Posterior cingulate gyrus (tissue), 11 donors: ENCODE data around the gene UTP11.
"Not testable (repeated sequence)": the region's sequence is repeated elsewhere in the genome, so short reads cannot be mapped to it uniquely, and the experiment has no call there.

Experiments used
- DNase-seq, 10 donors: peaks; one replicate each; pipeline versions ENCODE4 v3.0.0 to v3.0.0-alpha.2; 2020 to 2021; ENCODE audit warnings: mixed read lengths in 3 of 10
- intact Hi-C: fragments of 100-400 bp; cut with DNase I; formaldehyde crosslinking; loops from one replicate; pipeline ENCODE4 v1.15.1; 2023

UTP11 gene

GRCh38 chr1:38025664-38026063 is 13.1 kb downstream of the UTP11 start:
- intact Hi-C loops = loop anchor here (5.0 kb wide), 1 partner anchor 812 kb away; no protein-coding TSS in a partner anchor
- DNase-seq = peak in 2 of 10 donors; percentile 1 to 15

DNA sequence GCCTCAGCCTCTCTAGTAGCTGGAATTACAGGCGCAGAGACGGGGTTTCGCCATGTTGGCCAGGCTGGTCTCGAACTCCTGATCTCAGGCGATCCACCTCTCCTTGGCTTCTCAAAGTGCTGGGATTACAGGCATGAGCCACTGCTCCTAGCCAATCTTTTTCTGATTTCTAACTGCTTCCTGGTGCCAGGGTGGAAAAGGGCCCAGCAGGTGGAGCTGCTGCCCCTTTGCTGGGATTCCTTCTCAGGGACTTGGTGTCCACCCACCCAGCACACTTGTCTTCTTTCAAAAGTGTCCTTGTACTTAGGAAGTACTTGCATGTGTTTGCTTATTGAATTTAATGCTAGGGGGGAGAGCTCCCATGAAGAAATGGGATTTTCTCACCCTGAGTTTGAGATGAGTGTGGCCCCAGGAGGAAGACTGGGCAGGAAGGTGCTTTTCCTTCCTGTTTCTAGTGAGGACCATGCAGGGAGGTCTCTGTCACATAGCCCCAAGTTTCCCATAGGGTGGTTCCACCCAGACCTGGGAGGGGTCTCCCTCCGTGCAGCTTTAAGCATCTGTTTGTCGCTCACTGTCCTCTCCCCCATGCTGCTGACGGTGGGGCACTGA is 14.2 kb downstream of the UTP11 start:
- intact Hi-C loops = loop anchor here (5.0 kb wide), 1 partner anchor 811 kb away; no protein-coding TSS in a partner anchor
- DNase-seq = peak in 9 of 10 donors; percentile 56 to 95 (median 75)

DNA sequence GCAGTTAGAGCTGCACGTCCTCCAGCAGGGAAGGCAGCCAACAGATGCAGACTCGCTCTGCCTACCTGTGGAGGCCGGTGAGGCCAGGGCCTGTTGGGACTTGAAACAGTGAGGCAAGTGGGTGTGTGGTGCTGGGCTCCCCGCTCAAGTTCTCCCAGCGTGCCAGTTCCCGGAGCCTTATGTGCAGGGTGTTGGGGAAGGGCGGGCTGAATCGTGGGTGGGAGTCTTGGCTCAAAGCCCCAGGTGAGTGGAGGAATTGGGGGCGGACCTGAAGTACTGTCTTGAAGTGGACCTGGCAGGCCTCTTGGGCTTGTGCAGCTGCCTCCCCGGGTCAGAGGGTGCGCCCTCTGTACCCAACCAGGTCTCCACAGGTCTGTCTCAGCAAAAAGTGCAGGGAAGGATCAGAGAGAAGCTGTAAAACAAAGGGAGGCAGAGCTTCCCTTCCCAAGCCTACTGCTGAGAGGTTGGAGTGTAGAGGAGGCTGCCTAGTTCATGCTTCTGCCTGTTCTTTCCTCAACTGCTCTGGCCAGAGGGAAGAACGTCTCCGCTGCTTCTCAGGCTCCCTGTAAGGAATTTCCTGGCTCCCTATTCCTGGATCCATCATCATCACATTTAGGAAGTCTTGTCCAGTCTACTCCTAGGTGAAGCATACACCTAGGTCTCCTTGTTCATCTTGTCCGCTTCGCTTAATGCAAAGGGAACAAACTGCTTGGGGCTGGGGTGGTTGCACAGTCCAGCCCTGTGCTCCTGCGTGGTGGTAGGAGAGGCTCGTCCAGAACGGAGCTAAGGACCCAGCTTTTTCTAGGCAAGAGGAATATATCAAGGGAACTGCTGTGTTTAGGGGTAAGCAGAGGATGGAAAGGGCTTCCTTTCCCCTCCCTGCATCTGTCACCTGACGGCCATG is 14.9 kb downstream of the UTP11 start:
- intact Hi-C loops = loop anchor here (5.0 kb wide), 1 partner anchor 810 kb away; no protein-coding TSS in a partner anchor

DNA sequence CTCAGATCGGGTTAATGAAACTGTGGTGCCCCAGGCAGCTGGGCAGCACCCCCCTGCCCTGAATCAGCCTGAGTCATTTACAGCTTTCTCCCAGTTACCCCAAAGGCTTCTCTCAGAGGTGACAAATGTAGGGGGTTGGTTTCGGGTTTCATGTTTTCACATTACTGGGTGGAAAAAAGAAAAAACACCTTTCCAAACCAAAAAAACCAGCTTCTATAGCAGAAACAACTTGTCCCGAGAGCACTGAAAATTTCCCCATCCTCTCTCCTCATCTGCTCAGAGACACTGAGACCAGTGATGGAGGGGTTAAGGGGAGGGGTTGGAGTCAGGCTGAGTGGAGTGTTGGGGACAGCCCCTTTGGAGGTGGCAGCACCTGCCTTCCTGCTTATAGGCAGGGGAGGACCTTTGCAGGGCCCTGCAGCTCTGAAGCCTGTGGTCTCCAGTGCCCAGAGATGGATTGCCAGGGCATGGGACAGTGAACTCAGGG is 15.6 kb downstream of the UTP11 start:
- intact Hi-C loops = loop anchor here (5.0 kb wide), 1 partner anchor 809 kb away; no protein-coding TSS in a partner anchor
- DNase-seq = peak in 1 of 10 donors; percentile 41

More for the DNA sequence above, 14.9 kb downstream of the UTP11 start:
- peak in 2 of 10 donors; percentile 62 to 81 for DNase-seq

- peak in 1 of 10 donors; percentile 49 for DNase-seq
- intact Hi-C loops = loop anchor here (5.0 kb wide), 1 partner anchor 809 kb away; no protein-coding TSS in a partner anchor
Observed at GRCh38 chr1:38028671-38029070, 16.1 kb downstream of the UTP11 start.

DNA sequence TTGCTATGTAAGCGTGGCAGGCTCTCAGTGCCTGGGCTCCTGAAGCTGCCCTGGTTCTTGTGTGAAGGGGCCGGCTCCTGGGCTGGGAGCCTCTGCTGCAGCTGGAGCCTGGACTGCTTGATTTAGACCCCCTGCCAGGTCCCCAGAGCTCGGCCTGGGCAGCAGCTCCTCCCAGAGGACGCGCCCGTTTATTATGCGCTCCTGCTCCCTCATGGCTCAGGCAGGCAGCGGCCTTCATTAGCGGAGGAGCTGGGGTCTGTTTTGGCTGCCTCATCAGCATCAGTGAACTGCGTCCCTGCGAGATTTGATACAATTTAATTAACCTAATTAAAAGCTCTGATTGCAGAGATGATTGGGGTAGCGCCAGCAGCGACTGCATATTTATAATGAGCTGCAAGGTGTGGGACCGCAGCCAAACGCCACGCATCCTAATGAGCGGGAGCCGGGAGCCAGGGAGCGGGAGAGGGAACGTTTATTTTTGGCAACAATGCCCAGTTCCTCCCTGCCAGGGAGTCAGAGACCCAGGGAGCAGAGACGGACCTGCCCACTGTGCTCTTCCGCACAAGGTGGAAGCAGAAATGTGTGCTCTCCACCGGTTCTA is 16.6 kb downstream of the UTP11 start:
- DNase-seq = peak in 2 of 10 donors; percentile 82 to 88
- intact Hi-C loops = loop anchor here (5.0 kb wide), 1 partner anchor 808 kb away; no protein-coding TSS in a partner anchor

DNA sequence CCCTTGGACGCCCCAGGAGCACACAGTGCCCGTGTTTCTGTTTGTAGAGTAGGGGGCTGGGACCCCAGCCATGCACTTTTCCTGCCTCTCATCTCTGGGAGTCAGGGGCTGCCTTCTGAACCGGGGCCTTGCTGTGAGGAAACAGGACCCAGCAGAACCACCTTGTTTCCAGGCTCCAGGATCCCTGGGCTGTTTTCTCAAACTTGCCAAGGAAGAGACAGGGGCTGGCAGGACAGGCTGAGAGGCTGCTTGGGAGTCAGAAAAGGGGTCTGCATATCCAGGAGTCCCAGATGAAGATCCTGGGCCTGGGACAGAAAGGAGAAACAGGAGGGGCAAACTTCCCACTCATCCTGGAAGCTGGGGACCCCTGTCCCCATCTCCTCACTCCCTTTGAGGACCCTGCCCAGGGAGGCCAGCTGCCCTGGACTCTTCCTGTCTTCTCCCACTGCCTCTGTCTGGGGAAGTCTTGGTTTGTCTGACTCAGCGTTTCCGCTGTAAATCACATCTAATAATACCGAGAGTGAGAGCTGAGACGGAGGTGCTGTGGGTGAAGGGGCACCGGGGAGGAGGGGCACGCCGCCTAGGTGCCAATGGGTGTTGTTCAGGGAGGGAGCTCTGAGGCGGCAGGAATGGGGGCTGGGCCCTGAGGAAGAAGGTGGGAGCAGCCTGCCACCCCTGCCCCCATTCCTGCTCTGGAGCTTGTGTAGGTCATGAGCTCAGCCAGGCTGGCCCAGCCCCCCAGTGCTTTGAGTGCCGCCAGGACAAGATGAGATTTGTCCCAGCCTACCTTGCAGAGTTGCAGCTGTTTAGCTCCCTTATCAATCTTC is 17.4 kb downstream of the UTP11 start:
- DNase-seq = peak in 2 of 10 donors; percentile 72 to 82
- intact Hi-C loops = loop anchor here (5.0 kb wide), 1 partner anchor 807 kb away; no protein-coding TSS in a partner anchor

- peak in 2 of 10 donors; percentile 77 to 85 for DNase-seq
- intact Hi-C loops = no loop called here
Observed at GRCh38 chr1:38030596-38031512, 18.3 kb downstream of the UTP11 start.

GRCh38 chr1:38031513-38031866 is 19.0 kb downstream of the UTP11 start:
- peak in 2 of 10 donors; percentile 66 to 73 for DNase-seq
- intact Hi-C loops = no loop called here

DNA sequence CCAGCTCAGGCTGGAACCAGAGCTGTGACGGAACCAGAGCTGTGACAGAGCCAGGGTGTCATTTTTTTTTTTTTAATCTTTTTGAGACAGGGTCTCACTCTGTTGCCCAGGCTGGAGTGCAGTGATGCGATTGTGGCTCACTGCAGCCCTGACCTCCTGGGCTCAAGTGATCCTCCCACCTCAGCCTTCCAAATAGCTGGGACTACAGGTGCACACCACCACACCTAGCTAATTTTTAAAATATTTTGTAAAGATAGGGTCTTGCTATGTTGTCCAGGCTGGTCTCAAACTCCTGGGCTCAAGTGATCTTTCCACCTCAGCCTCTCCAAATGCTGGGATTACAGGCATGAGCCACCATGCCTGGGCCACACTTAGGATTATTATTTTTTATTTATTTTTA is 20.5 kb downstream of the UTP11 start:
- DNase-seq, intact Hi-C loops: not testable (repeated sequence)

DNA sequence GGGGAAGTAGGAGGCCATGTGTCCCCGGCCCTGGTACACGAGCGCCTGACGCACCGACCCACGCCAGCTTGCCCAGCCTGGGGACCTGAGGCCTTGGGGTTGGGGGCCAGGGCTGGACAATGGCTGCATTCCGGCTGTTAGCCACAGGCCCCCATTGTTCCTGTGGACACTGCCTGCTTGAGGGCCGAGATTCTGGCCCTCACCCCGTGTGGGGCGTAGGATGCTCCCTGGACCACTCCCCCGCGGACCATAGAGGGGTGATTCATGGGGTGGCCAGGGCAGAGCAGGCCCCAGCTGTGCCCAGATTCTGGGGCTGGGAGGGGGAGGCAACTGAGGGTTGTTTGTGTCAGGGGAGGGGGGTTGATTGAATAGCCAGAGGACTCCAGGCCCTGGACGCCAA is 22.3 kb downstream of the UTP11 start:
- DNase-seq = no peak
- intact Hi-C loops = no loop called here

DNA sequence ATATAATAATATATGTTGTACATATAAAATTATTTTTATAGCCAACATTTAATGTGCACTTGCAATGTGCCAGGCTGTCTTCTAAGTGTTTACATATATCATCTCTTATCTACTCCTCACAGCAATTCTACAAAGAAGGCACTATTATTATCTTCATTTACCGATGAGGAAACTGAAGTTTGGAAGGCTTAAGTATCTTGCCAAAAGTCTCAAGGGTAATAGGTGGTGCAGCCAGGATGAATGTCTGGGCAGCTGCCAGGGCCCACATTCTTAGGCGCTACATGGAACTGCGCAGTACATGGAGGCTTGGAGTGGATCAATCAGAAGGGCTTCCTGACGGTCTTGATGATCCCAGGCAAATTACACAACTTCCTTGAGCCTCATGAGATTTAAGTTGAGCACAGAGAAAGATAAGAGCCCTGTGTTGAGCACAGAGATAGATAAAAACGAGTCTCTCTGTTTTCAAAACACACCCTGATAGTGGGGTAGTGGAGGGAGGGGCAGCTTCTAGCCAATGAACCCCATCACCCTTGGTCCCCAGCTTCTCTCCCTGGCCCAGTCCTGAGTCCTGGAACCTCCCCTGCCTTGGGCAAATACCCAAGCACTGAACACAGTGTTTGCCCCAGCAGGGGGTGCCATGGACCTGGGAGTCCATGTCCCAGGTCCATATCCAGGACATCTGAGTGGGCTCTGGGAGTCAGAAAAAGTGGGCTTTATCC is 24.8 kb downstream of the UTP11 start:
- intact Hi-C loops = no loop called here
- no peak for DNase-seq

GRCh38 chr1:38038861-38039260 is 26.3 kb downstream of the UTP11 start:
- DNase-seq = no peak
- intact Hi-C loops = no loop called here

- DNase-seq = peak in 1 of 10 donors; percentile 80
- intact Hi-C loops = loop anchor here (10.0 kb wide), 1 partner anchor 535 kb away; no protein-coding TSS in a partner anchor
Observed at GRCh38 chr1:38039331-38040088, 27.0 kb downstream of the UTP11 start.

DNA sequence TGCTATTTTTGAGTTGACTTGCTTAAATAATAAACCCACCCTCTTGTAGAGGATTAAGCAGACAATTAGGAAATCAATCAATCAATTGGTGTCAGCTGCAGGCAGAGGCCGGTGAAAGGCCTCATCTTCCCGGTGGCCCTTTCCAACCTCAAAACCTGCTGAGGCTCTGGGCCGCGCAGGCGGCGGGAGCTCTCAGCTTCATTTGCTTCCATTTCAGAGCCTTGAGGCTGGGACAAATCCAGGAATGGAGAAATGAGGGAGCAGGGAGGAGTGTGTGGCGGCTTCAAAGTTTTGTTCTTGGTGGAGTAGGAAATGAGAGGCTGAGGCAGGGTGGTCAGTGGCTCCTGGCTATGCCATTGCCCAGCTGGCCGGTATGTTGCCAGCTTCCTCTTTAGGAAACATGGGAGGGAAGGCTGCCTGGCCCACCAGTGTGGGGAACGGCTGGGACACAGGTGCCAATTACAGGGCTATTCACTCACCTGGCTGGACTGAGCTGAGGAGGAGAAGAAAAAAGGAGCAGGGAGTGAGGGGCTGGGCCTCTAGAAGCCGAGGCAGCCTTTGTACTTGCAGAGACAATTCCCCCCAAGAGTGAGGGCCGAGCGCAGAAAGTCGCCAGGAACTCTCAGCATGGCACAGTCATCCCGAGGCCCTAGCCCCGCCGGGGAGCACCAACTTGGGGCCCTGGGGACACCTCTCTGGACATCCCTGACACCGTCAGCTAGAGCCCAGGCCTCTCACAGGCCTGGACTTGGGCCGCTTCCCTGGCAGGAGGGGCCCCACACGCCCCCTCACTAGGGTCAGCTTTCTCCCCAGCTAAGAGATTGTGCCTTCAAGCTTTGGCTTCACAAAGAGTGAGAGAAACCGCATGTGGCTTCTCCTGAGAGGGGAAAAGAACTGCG is 29.7 kb downstream of the UTP11 start:
- intact Hi-C loops = loop anchor here (10.0 kb wide), 1 partner anchor 533 kb away; no protein-coding TSS in a partner anchor
- peak in 2 of 10 donors; percentile 67 to 71 for DNase-seq
